ENCODE data around the gene TPP1. TPM values are rescaled to one million over a fixed set of nuclear protein-coding genes. Genes with fewer than 3 reads are reported as not detected.

The TPP1 gene
- polyA plus RNA-seq, 1 donor (not counting 4 experiments of a cell fraction or from before 2014, with no cell fraction given): 55.3 TPM

- no peaks in the 10 kb centered on the region for H3K79me2 ChIP-seq (ENCODE audit: control insufficient read depth, insufficient read depth, low read length)
- TF ChIP-seq EZH2 (IDR thresholded peaks at IDR 0.05; ENCODE audit: low read length) (no peak), CTCF (optimal IDR thresholded peaks at IDR 0.05 in 1 of 3, IDR thresholded peaks at IDR 0.05 in 1 of 3, conservative IDR thresholded peaks at IDR 0.05 in 1 of 3; ENCODE audit: extremely low read depth in 1 of 3, insufficient read depth in 2 of 3, low read length in 3 of 3) (no peak)
- dilution Hi-C loops (cut with MboI; ENCODE audit: extremely low pct_ligation_motif_present, low sequenced_read_pairs): no loop called here
- no peak overlapping the region for H2AFZ ChIP-seq (ENCODE audit: control insufficient read depth, low read length)
- peaks cover 3% of the 10 kb centered on the region for H3K9me3 ChIP-seq (ENCODE audit: control insufficient read depth, low read depth, low read length)
- no peaks in the 10 kb centered on the region for H4K20me1 ChIP-seq (ENCODE audit: control insufficient read depth, extremely low read depth, insufficient read depth, low read length)
- H3K4me1 ChIP-seq (ENCODE audit: control insufficient read depth, extremely low read depth, insufficient read depth, low read length): no peaks in the 10 kb centered on the region
- no peaks in the 10 kb centered on the region for H3K36me3 ChIP-seq (ENCODE audit: control insufficient read depth in 2 of 2, extremely low read depth in 1 of 2, insufficient read depth in 2 of 2, low read length in 2 of 2)
- H3K9ac ChIP-seq (ENCODE audit: control insufficient read depth, extremely low read depth, insufficient read depth, low read length): no peak overlapping the region
- no peaks in the 10 kb centered on the region for H3K9me1 ChIP-seq (ENCODE audit: control insufficient read depth, extremely low read depth, insufficient read depth, low read length)
- H3K4me3 ChIP-seq (ENCODE audit: control insufficient read depth in 2 of 3, extremely low read depth in 1 of 3, insufficient read depth in 2 of 3, low read depth in 1 of 3, low read length in 3 of 3): no peak overlapping the region
- no peak for FAIRE-seq
- H3K27ac ChIP-seq (ENCODE audit: control insufficient read depth, insufficient read depth, low read length): no peak overlapping the region
- no peak overlapping the region for H3K4me2 ChIP-seq (ENCODE audit: control insufficient read depth, extremely low read depth, insufficient read depth, low read depth, low read length)
- no peak for DNase-seq (ENCODE audit: low read depth, low spot score)
- no peaks in the 10 kb centered on the region for H3K27me3 ChIP-seq (ENCODE audit: control insufficient read depth, extremely low read depth, insufficient read depth, low read length)
Observed at GRCh38 chr11:6584528-6584927, 34.7 kb downstream of the TPP1 start.

GRCh38 chr11:6583584-6583983 is 35.6 kb downstream of the TPP1 start:
- no peak for TF ChIP-seq CTCF (optimal IDR thresholded peaks at IDR 0.05 in 1 of 3, IDR thresholded peaks at IDR 0.05 in 1 of 3, conservative IDR thresholded peaks at IDR 0.05 in 1 of 3; ENCODE audit: extremely low read depth in 1 of 3, insufficient read depth in 2 of 3, low read length in 3 of 3)
- TF ChIP-seq EZH2 (IDR thresholded peaks at IDR 0.05; ENCODE audit: low read length): no peak
- Histone ChIP-seq H3K4me3 (ENCODE audit: control insufficient read depth in 2 of 3, extremely low read depth in 1 of 3, insufficient read depth in 2 of 3, low read depth in 1 of 3, low read length in 3 of 3) (no peak overlapping the region), H3K9me1 (ENCODE audit: control insufficient read depth, extremely low read depth, insufficient read depth, low read length) (no peaks in the 10 kb centered on the region), H3K9ac (ENCODE audit: control insufficient read depth, extremely low read depth, insufficient read depth, low read length) (no peak overlapping the region), H3K27me3 (ENCODE audit: control insufficient read depth, extremely low read depth, insufficient read depth, low read length) (no peaks in the 10 kb centered on the region), H3K27ac (ENCODE audit: control insufficient read depth, insufficient read depth, low read length) (no peak overlapping the region), H3K9me3 (ENCODE audit: control insufficient read depth, low read depth, low read length) (peaks cover 3% of the 10 kb centered on the region), H4K20me1 (ENCODE audit: control insufficient read depth, extremely low read depth, insufficient read depth, low read length) (no peaks in the 10 kb centered on the region), H3K36me3 (ENCODE audit: control insufficient read depth in 2 of 2, extremely low read depth in 1 of 2, insufficient read depth in 2 of 2, low read length in 2 of 2) (no peaks in the 10 kb centered on the region), H3K4me1 (ENCODE audit: control insufficient read depth, extremely low read depth, insufficient read depth, low read length) (no peaks in the 10 kb centered on the region), H3K79me2 (ENCODE audit: control insufficient read depth, insufficient read depth, low read length) (no peaks in the 10 kb centered on the region), H2AFZ (ENCODE audit: control insufficient read depth, low read length) (no peak overlapping the region), H3K4me2 (ENCODE audit: control insufficient read depth, extremely low read depth, insufficient read depth, low read depth, low read length) (no peak overlapping the region)
- no peak for DNase-seq (ENCODE audit: low read depth, low spot score)
- no peak for FAIRE-seq
- dilution Hi-C loops (cut with MboI; ENCODE audit: extremely low pct_ligation_motif_present, low sequenced_read_pairs): no loop called here

All from keratinocyte (primary cell).